ENCODE data around the gene RBBP5.
"Not testable (repeated sequence)": the region's sequence is repeated elsewhere in the genome, so short reads cannot be mapped to it uniquely, and the experiment has no call there.

The RBBP5 gene

DNA sequence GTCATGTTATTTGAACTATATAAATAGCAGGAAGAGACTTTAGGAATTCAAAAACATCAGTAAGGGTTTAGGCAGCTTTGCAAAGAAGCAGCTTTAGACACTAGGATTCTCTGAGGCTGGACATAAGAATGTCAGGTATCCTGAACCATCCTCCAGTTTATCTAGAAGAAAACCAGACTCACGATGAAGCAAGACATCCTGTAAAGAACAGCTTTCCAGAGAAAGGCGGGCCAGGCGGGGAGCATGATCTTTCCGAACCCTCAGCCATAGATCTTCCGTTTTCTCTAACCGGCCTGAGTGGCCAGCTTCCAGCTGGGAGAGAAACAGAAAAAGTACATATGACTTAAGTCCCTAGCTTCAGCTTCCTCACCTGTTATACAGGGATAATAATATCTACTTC is 39.3 kb upstream of the RBBP5 start:
- Histone ChIP-seq H3K4me3 (no peak overlapping the region), H3K27ac (no peak overlapping the region)
- no peak for DNase-seq (ENCODE audit: low spot score)
- TF ChIP-seq, protein P1, sequence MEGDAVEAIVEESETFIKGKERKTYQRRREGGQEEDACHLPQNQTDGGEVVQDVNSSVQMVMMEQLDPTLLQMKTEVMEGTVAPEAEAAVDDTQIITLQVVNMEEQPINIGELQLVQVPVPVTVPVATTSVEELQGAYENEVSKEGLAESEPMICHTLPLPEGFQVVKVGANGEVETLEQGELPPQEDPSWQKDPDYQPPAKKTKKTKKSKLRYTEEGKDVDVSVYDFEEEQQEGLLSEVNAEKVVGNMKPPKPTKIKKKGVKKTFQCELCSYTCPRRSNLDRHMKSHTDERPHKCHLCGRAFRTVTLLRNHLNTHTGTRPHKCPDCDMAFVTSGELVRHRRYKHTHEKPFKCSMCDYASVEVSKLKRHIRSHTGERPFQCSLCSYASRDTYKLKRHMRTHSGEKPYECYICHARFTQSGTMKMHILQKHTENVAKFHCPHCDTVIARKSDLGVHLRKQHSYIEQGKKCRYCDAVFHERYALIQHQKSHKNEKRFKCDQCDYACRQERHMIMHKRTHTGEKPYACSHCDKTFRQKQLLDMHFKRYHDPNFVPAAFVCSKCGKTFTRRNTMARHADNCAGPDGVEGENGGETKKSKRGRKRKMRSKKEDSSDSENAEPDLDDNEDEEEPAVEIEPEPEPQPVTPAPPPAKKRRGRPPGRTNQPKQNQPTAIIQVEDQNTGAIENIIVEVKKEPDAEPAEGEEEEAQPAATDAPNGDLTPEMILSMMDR (IDR thresholded peaks at IDR 0.05): no peak

- Histone ChIP-seq H3K27ac (no peak overlapping the region), H3K4me3 (no peak overlapping the region)
- TF ChIP-seq, protein P1 (IDR thresholded peaks at IDR 0.05): no peak
- DNase-seq (ENCODE audit: low spot score): no peak
Observed at GRCh38 chr1:205158048-205158616, 36.4 kb upstream of the RBBP5 start.

DNA sequence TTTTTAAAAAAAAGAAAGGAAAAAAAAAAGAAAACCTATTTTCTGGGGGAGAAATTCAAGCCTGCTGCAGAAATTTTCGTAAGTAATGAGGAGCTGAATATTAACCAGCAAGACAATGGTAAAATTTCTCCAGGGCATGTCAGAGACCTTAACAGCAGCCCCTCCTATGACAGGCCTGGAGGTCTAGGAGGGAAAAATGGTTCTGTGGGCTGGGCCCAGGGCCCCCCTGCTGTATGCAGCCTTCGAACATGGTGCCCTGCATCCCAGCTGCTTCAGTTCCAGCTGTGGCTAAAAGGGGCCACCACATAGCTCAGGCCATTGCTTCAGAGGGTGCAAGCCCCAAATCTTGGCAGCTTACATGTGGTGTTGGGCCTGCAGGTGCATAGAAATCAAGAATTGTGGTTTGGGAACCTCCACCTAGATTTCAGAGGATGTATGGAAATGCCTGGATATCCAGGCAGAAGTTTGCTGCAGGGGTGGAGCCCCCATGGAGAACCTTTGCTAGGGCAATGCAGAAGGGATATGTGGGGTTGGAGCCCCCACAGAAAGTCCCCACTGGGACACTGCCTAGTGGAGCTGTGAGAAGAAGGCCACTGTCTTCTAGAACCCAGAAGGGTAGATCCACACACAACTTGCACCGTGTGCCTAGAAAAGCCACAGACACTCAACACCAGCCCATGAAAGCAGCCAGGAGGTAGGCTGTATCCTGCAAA is 34.0 kb upstream of the RBBP5 start:
- DNase-seq (ENCODE audit: low spot score); H3K27ac ChIP-seq; H3K4me3 ChIP-seq: not testable (repeated sequence)

- DNase-seq (ENCODE audit: low spot score): no peak
- H3K27ac ChIP-seq: no peak overlapping the region
Observed at GRCh38 chr1:205152505-205152904, 30.7 kb upstream of the RBBP5 start.

GRCh38 chr1:205150651-205151428 is 29.1 kb upstream of the RBBP5 start:
- TF ChIP-seq, protein P1 (IDR thresholded peaks at IDR 0.05): no peak
- Histone ChIP-seq H3K4me3 (no peak overlapping the region), H3K27ac (no peak overlapping the region)
- no peak for DNase-seq (ENCODE audit: low spot score)

More at GRCh38 chr1:205152505-205152904, 30.7 kb upstream of the RBBP5 start:
- H3K4me3 ChIP-seq: no peak overlapping the region
- TF ChIP-seq, protein P1 (IDR thresholded peaks at IDR 0.05): no peak

GRCh38 chr1:205147191-205147835 is 25.5 kb upstream of the RBBP5 start:
- DNase-seq (ENCODE audit: low spot score): no peak
- no peak overlapping the region for H3K27ac ChIP-seq
- H3K4me3 ChIP-seq: no peak overlapping the region
- TF ChIP-seq, protein P1 (IDR thresholded peaks at IDR 0.05): no peak

DNA sequence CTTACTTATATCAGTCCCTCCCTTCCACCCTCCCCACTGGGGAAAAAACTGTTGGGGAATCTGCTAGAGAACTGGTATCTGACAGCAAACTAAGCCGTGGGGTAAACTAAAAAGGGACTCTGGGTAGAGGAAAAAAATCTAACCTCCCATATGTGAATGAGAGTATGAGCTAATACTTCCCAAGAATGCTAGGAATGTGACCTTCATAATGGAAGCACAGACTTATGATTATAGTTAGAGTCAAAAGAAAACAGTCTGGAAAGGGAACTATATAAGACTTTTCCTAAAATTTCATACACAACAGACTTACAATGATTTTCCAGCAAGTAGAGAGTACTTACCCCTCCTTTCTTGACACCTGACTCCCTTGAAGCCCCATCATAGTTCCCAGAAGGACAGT is 23.0 kb upstream of the RBBP5 start:
- no peak overlapping the region for H3K4me3 ChIP-seq
- peak overlapping the region in 1 of 2 donors; percentile 70 for H3K27ac ChIP-seq
- TF ChIP-seq, protein P1 (IDR thresholded peaks at IDR 0.05): no peak
- no peak for DNase-seq (ENCODE audit: low spot score)

Measured in coronary artery (tissue), 2 donors.